Neural progenitor cell (in vitro differentiated cells): ENCODE data around the gene B3GNT9.

Experiments used
- EZH2 ChIP-seq: fragments of 200-600 bp; sonication (generic); IDR thresholded peaks from 2 replicates; pipeline ENCODE4 v1.6.1; 2017; ENCODE audit warnings: antibody characterized with exemption, mild to moderate bottlenecking, moderate library complexity
- EZH2phosphoT487 ChIP-seq: fragments of 200-600 bp; sonication (generic); IDR thresholded peaks from 2 replicates; pipeline ENCODE4 v1.6.1; 2017; ENCODE audit warnings: antibody characterized with exemption
- TF ChIP-seq, protein P1 (sequence below): fragments of 200-600 bp; sonication (generic); IDR thresholded peaks from 2 replicates; pipeline ENCODE4 v1.5.1; 2017; ENCODE audit warnings: antibody characterized with exemption, mild to moderate bottlenecking

DNA sequence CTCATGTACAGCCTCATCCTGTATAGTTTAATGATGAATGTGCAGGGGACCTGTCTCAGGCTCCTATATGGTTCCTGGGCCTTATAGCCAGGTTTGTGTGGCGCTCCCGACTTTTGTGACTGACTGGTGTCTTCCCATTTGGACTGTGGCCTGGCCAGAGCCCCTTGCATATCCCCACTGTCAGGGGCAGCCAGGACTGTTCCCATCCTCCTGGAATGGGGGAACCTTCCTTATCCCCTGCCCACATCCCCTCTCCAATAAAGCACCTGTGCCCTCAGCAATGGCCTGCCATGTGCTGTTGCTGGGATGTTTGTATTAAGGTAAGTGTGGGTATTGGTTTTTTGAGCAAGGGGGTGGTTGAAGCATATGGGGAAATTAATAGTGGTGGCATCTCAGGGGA lies 2.6 kb downstream of the B3GNT9 start:
- TF ChIP-seq, protein P1, sequence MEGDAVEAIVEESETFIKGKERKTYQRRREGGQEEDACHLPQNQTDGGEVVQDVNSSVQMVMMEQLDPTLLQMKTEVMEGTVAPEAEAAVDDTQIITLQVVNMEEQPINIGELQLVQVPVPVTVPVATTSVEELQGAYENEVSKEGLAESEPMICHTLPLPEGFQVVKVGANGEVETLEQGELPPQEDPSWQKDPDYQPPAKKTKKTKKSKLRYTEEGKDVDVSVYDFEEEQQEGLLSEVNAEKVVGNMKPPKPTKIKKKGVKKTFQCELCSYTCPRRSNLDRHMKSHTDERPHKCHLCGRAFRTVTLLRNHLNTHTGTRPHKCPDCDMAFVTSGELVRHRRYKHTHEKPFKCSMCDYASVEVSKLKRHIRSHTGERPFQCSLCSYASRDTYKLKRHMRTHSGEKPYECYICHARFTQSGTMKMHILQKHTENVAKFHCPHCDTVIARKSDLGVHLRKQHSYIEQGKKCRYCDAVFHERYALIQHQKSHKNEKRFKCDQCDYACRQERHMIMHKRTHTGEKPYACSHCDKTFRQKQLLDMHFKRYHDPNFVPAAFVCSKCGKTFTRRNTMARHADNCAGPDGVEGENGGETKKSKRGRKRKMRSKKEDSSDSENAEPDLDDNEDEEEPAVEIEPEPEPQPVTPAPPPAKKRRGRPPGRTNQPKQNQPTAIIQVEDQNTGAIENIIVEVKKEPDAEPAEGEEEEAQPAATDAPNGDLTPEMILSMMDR, result no peak
- TF ChIP-seq EZH2 (no peak), EZH2phosphoT487 (no peak)
